WERI-Rb-1 (cell line): ENCODE data around the gene NECAP2.
"Not testable (repeated sequence)": the region's sequence is repeated elsewhere in the genome, so short reads cannot be mapped to it uniquely, and the experiment has no call there.

Source experiments
- DNase-seq: peaks from one replicate; pipeline ENCODE4 v3.0.0-alpha.2; 2020
- H3K27ac ChIP-seq: fragments of 250-450 bp; sonication (Bioruptor Pico); 2 replicates; pipeline ENCODE4 v1.5.1; 2020; ENCODE audit warnings: mild to moderate bottlenecking, moderate library complexity
- H3K27me3 ChIP-seq: fragments of 250-450 bp; sonication (Bioruptor Pico); 2 replicates; pipeline ENCODE4 v1.5.1; 2021; ENCODE audit warnings: mild to moderate bottlenecking, low read depth, moderate library complexity; ENCODE audit not compliant: insufficient read depth, severe bottlenecking
- H3K36me3 ChIP-seq: fragments of 250-450 bp; sonication (Bioruptor Pico); 2 replicates; pipeline ENCODE4 v1.5.1; 2020; ENCODE audit warnings: mild to moderate bottlenecking, moderate library complexity
- H3K4me3 ChIP-seq: 2 replicates; pipeline ENCODE4 v1.5.1; 2011; ENCODE audit warnings: low read depth, mild to moderate bottlenecking, control low read depth, low read length
- H3K9me3 ChIP-seq: fragments of 250-450 bp; sonication (Bioruptor Pico); 2 replicates; pipeline ENCODE4 v1.5.1; 2021; ENCODE audit warnings: mild to moderate bottlenecking, moderate library complexity; ENCODE audit not compliant: severe bottlenecking
- CTCF ChIP-seq: IDR thresholded peaks from 2 replicates; pipeline ENCODE4 v1.5.1; 2011; ENCODE audit warnings: low read depth, mild to moderate bottlenecking, control low read depth, inconsistent platforms, low read length

Gene NECAP2

GRCh38 chr1:16447641-16448040 lies 7.1 kb downstream of the NECAP2 start:
- no peak for DNase-seq
- no peak for TF ChIP-seq CTCF
- Histone ChIP-seq H3K9me3 (no peaks in the 10 kb centered on the region), H3K4me3 (no peak overlapping the region), H3K27me3 (no peaks in the 10 kb centered on the region), H3K27ac (no peak overlapping the region), H3K36me3 (peaks cover 60% of the 10 kb centered on the region)

- no peak for DNase-seq
- H3K9me3 ChIP-seq = no peaks in the 10 kb centered on the region
- H3K36me3 ChIP-seq = peaks cover 64% of the 10 kb centered on the region
- TF ChIP-seq CTCF = no peak
- H3K27me3 ChIP-seq = no peaks in the 10 kb centered on the region
- no peak overlapping the region for H3K27ac ChIP-seq
- H3K4me3 ChIP-seq = no peak overlapping the region
These were observed 8.5 kb downstream of the NECAP2 start for GRCh38 chr1:16449065-16449464.

GRCh38 chr1:16449666-16450065 lies 9.1 kb downstream of the NECAP2 start:
- DNase-seq = no peak
- no peak overlapping the region for H3K27ac ChIP-seq
- peaks cover 65% of the 10 kb centered on the region for H3K36me3 ChIP-seq
- H3K9me3 ChIP-seq = no peaks in the 10 kb centered on the region
- no peak overlapping the region for H3K4me3 ChIP-seq
- no peaks in the 10 kb centered on the region for H3K27me3 ChIP-seq
- TF ChIP-seq CTCF = no peak

- Histone ChIP-seq H3K4me3 (no peak overlapping the region), H3K36me3 (peaks cover 52% of the 10 kb centered on the region), H3K27ac (no peak overlapping the region), H3K27me3 (no peaks in the 10 kb centered on the region), H3K9me3 (no peaks in the 10 kb centered on the region)
- no peak for DNase-seq
- TF ChIP-seq CTCF = no peak
These were observed 10.4 kb downstream of the NECAP2 start for GRCh38 chr1:16450863-16451481.

- TF ChIP-seq CTCF = no peak
- Histone ChIP-seq H3K4me3 (no peak overlapping the region), H3K27me3 (no peaks in the 10 kb centered on the region), H3K36me3 (peaks cover 62% of the 10 kb centered on the region), H3K27ac (no peak overlapping the region), H3K9me3 (no peaks in the 10 kb centered on the region)
- no peak for DNase-seq
These were observed 11.5 kb downstream of the NECAP2 start for GRCh38 chr1:16451841-16452528.

GRCh38 chr1:16454909-16455308 lies 14.4 kb downstream of the NECAP2 start:
- not testable (repeated sequence) for DNase-seq, H3K4me3 ChIP-seq, H3K9me3 ChIP-seq, H3K27me3 ChIP-seq, H3K27ac ChIP-seq
- H3K36me3 ChIP-seq = peaks cover 71% of the 10 kb centered on the region

GRCh38 chr1:16456151-16456550 lies 15.6 kb downstream of the NECAP2 start:
- peaks cover 70% of the 10 kb centered on the region for H3K36me3 ChIP-seq
- not testable (repeated sequence) for H3K27me3 ChIP-seq, H3K27ac ChIP-seq

More at GRCh38 chr1:16456151-16456550, 15.6 kb downstream of the NECAP2 start:
- DNase-seq, H3K9me3 ChIP-seq, H3K4me3 ChIP-seq: not testable (repeated sequence)
